Adrenal gland (tissue), 5 donors: ENCODE measurements around the gene PHYH.

ENCODE experiments used
- CTCF ChIP-seq, 6 experiments: fragments of 450-650 bp in 4 of 6; fragments of 200-600 bp in 2 of 6; sonication (generic) in 1 of 6; IDR thresholded peaks; 1 replicate in 5 of 6; 2 replicates in 1 of 6; pipeline versions ENCODE4 v1.5.1 to v1.8.0; 2016 to 2021; ENCODE audit warnings: antibody characterized with exemption in 6 of 6, mild to moderate bottlenecking in 2 of 6, moderate library complexity in 1 of 6
- POLR2A ChIP-seq, 2 donors: fragments of 450-650 bp; IDR thresholded peaks; one replicate each; pipeline ENCODE4 v1.6.1; 2017; ENCODE audit warnings: antibody characterized with exemption in 2 of 2, mild to moderate bottlenecking in 2 of 2, moderate library complexity in 1 of 2
- donor health status: DM: no; HTN: no; CAD: no.

- TF ChIP-seq CTCF (IDR thresholded peaks at IDR 0.05), result no peak
- no peak for TF ChIP-seq POLR2A (IDR thresholded peaks at IDR 0.05)
These were observed 58.3 kb downstream of the PHYH start for GRCh38 chr10:13241613-13242012.
